ENCODE measurements around the gene CA9.
A peak's percentile ranks its signal among the peaks of the same experiment; 100 is the strongest.

Gene CA9

GRCh38 chr9:35717132-35717870, 43.6 kb downstream of the CA9 start:
- DNase-seq, result no peak

- DNase-seq, result no peak
Measured at GRCh38 chr9:35718721-35719511, 45.2 kb downstream of the CA9 start.

- no peak for DNase-seq
Measured at GRCh38 chr9:35719546-35719945, 45.8 kb downstream of the CA9 start.

- DNase-seq, result no peak
Measured at GRCh38 chr9:35723426-35723825, 49.7 kb downstream of the CA9 start.

GRCh38 chr9:35723908-35724307, 50.2 kb downstream of the CA9 start:
- DNase-seq, result no peak

GRCh38 chr9:35725362-35725761, 51.6 kb downstream of the CA9 start:
- DNase-seq, result no peak

- no peak for DNase-seq
Measured at GRCh38 chr9:35726931-35727330, 53.2 kb downstream of the CA9 start.

- DNase-seq, result no peak
Measured at GRCh38 chr9:35727676-35728040, 53.9 kb downstream of the CA9 start.

GRCh38 chr9:35728041-35728971, 54.6 kb downstream of the CA9 start:
- peak; percentile 79 for DNase-seq

- no peak for DNase-seq
Measured at GRCh38 chr9:35729101-35729500, 55.4 kb downstream of the CA9 start.

- DNase-seq, result peak; percentile 60
Measured at GRCh38 chr9:35729700-35730485, 56.2 kb downstream of the CA9 start.

- no peak for DNase-seq
Measured at GRCh38 chr9:35730486-35730854, 56.7 kb downstream of the CA9 start.

All from right hindlimb (tissue), 1 donor.